GM12878 (cell line): ENCODE data around the gene MAPKAPK3. TPM values are rescaled to one million over a fixed set of nuclear protein-coding genes. Genes with fewer than 3 reads are reported as not detected.

ENCODE experiments used
- ATAC-seq: fragments of 200-7000 bp; cut with Tn5 transposase; 3 replicates; pipeline ENCODE4 v1.9.1; 2020; ENCODE audit warnings: mild to moderate bottlenecking, moderate library complexity
- BruUV-seq: library from RNA; stranded (reverse); fragments of 400-500 nt; replicated peaks from 2 replicates; lab custom pipeline; 2021; lab: Mats Ljungman, UMichigan
- CTCF ChIA-PET: fragments of 300-600 bp; sonication (Branson Sonifier 250); formaldehyde crosslinking; extraction: SDS; loops from one replicate; lab custom pipeline; 2021; ENCODE audit warnings: inconsistent platforms; lab: Yijun Ruan, JAX
- POLR2A ChIA-PET: fragments of 350-600 bp; formaldehyde crosslinking; extraction: SDS; loops from one replicate; lab custom pipeline; 2021; ENCODE audit warnings: inconsistent platforms; lab: Charles Lee
- RAD21 ChIA-PET: fragments of 300-600 bp; sonication (Branson Sonifier 250); formaldehyde crosslinking; loops from one replicate; lab custom pipeline; 2023; ENCODE audit warnings: antibody characterized with exemption; ENCODE audit not compliant: unreplicated experiment; lab: Charles Lee
- SMC1A ChIA-PET: fragments of 300-600 bp; sonication (Branson Sonifier 250); formaldehyde crosslinking; loops from one replicate; lab custom pipeline; 2023; ENCODE audit not compliant: unreplicated experiment, uncharacterized antibody; lab: Charles Lee
- DNase-seq: peaks from one replicate; pipeline ENCODE4 v3.0.0-alpha.2; 2011; ENCODE audit warnings: low read depth, low spot score
- FAIRE-seq: peaks from 3 replicates; lab custom pipeline; 2011; peaks lifted over from hg19 to GRCh38; lab: Jason Lieb, UNC
- H2AFZ ChIP-seq: 2 replicates; pipeline ENCODE4 v1.6.0; 2011; ENCODE audit warnings: low read depth, low read length, control low read depth; ENCODE audit not compliant: control insufficient read depth
- H3K27ac ChIP-seq: 2 replicates; pipeline ENCODE4 v1.5.1; 2011; ENCODE audit warnings: control low read depth; ENCODE audit not compliant: control insufficient read depth, insufficient read depth
- H3K27me3 ChIP-seq, 2 experiments: replicated peaks in 1 of 2; 2 replicates each; pipeline versions ENCODE4 v1.6.0 to v1.6.1; 2011; ENCODE audit warnings: low read length in 1 of 2; ENCODE audit not compliant: control insufficient read depth in 2 of 2, insufficient read depth in 2 of 2
- H3K36me3 ChIP-seq, 2 experiments: 2 replicates each; pipeline ENCODE4 v1.5.1; 2011; ENCODE audit warnings: low read length in 1 of 2; ENCODE audit not compliant: control insufficient read depth in 2 of 2, insufficient read depth in 2 of 2
- H3K4me1 ChIP-seq: 2 replicates; pipeline ENCODE4 v1.6.1; 2011; ENCODE audit warnings: mild to moderate bottlenecking, low read length, moderate library complexity, mixed read lengths; ENCODE audit not compliant: control insufficient read depth, insufficient read depth
- H3K4me2 ChIP-seq: 2 replicates; pipeline ENCODE4 v1.6.0; 2011; ENCODE audit warnings: control low read depth; ENCODE audit not compliant: control insufficient read depth, insufficient read depth
- H3K4me3 ChIP-seq: fragments of 200-600 bp; sonication (generic); 2 replicates; pipeline ENCODE4 v1.5.1; 2016
- H3K79me2 ChIP-seq: 2 replicates; pipeline ENCODE4 v1.6.0; 2011; ENCODE audit warnings: low read length; ENCODE audit not compliant: control insufficient read depth, insufficient read depth
- H3K9ac ChIP-seq: 2 replicates; pipeline ENCODE4 v1.8.0; 2011; ENCODE audit warnings: low read length, control low read depth, mixed read lengths; ENCODE audit not compliant: control insufficient read depth, insufficient read depth
- H3K9me3 ChIP-seq: replicated peaks from 3 replicates; pipeline ENCODE4 v1.5.1; 2011; ENCODE audit warnings: mild to moderate bottlenecking, low read length; ENCODE audit not compliant: control insufficient read depth, insufficient read depth
- H4K20me1 ChIP-seq: 2 replicates; pipeline ENCODE4 v1.6.0; 2011; ENCODE audit not compliant: control insufficient read depth, insufficient read depth
- CEBPZ ChIP-seq: fragments of 150-350 bp; IDR thresholded peaks from 2 replicates; pipeline ENCODE4 v1.6.1; 2016; ENCODE audit warnings: low read depth, low read length
- CHD4 ChIP-seq: fragments of 200-600 bp; sonication (generic); IDR thresholded peaks from 2 replicates; pipeline ENCODE4 v1.6.1; 2016; ENCODE audit warnings: mild to moderate bottlenecking
- HCFC1 ChIP-seq: fragments of 150-350 bp; IDR thresholded peaks from 2 replicates; pipeline ENCODE4 v1.6.1; 2014; ENCODE audit warnings: low read length
- IRF5 ChIP-seq: fragments of 450-650 bp; IDR thresholded peaks from 2 replicates; pipeline ENCODE4 v1.6.1; 2017; ENCODE audit warnings: borderline replicate concordance
- NR2C2 ChIP-seq: IDR thresholded peaks from 2 replicates; pipeline ENCODE4 v1.6.1; 2011; ENCODE audit warnings: borderline replicate concordance, low read depth; ENCODE audit not compliant: control insufficient read depth, insufficient read length
- RAD51 ChIP-seq: fragments of 450-650 bp; IDR thresholded peaks from 2 replicates; pipeline ENCODE4 v1.6.1; 2016; ENCODE audit warnings: moderate library complexity, mild to moderate bottlenecking, inconsistent platforms
- RELB ChIP-seq: fragments of 450-650 bp; IDR thresholded peaks from 2 replicates; pipeline ENCODE4 v1.6.1; 2017; ENCODE audit warnings: low read depth, mild to moderate bottlenecking, moderate library complexity
- USF2 ChIP-seq: IDR thresholded peaks from 2 replicates; pipeline ENCODE4 v1.6.1; 2011; ENCODE audit warnings: low read depth, low read length, improper control_type of control experiment, borderline replicate concordance
- ZBTB11 ChIP-seq: fragments of 450-650 bp; formaldehyde crosslinking; IDR thresholded peaks from 2 replicates; pipeline ENCODE4 v1.5.0; 2022; ENCODE audit warnings: mild to moderate bottlenecking, missing genetic modification characterization
- ZNF384 ChIP-seq: IDR thresholded peaks from 2 replicates; pipeline ENCODE4 v1.6.1; 2012; ENCODE audit warnings: low read depth, mild to moderate bottlenecking, low read length, improper control_type of control experiment, borderline replicate concordance
- ZNF622 ChIP-seq: fragments of 450-650 bp; IDR thresholded peaks from 2 replicates; pipeline ENCODE4 v1.6.1; 2017; ENCODE audit warnings: mild to moderate bottlenecking, inconsistent platforms
- ZZZ3 ChIP-seq: IDR thresholded peaks from 2 replicates; pipeline ENCODE4 v1.6.1; 2011; ENCODE audit warnings: low read depth; ENCODE audit not compliant: control insufficient read depth, insufficient read length
- whole genome bisulfite sequencing: methylation state at CpG from one replicate; pipeline ENCODE4 v1.1.6; 2016; ENCODE audit warnings: low lambda C conversion rate; ENCODE audit not compliant: insufficient replicate concordance, insufficient coverage; ENCODE audit errors: missing lambda C conversion rate; 5-methylcytosine and 5-hydroxymethylcytosine counted together
- in situ Hi-C: fragments of 300-500 bp; cut with MboI; formaldehyde crosslinking; loops from 9 replicates; pipeline ENCODE4 v1.14.3; 2018; ENCODE audit warnings: mixed read lengths
- intact Hi-C: fragments of 100-400 bp; cut with micrococcal nuclease; formaldehyde crosslinking; loops from one replicate; pipeline ENCODE4 v1.14.2; 2022; ENCODE audit not compliant: unreplicated experiment
- polyA plus RNA-seq, 11 experiments: library from polyadenylated mRNA; depleted of rRNA in 4 of 11; unstranded in 6 of 11; stranded (reverse) in 5 of 11; fragments of >200 nt; fragmentation: Nextera tagmentation in 4 of 11; fragmentation: Illumina TruSeq in 1 of 11; extraction: Ambion mirVana in 4 of 11; extraction: Trizol in 1 of 11; gene quantifications; 1 replicate in 1 of 11; 2 replicates in 10 of 11; pipeline versions ENCODE4 v1.2.1 to v1.2.3, GENCODE V29; 2011 to 2016; ENCODE audit warnings: inconsistent platforms in 2 of 11, missing spikeins in 2 of 11, low read depth in 1 of 11
- total RNA-seq, 4 experiments: library from RNA; depleted of rRNA in 3 of 4; stranded (reverse); fragments of >200 nt in 3 of 4; fragmentation: Illumina TruSeq in 1 of 4; extraction: Trizol in 1 of 4; gene quantifications; 2 replicates each; pipeline versions ENCODE4 v1.2.1 to v1.2.3, GENCODE V29; 2013 to 2021

The MAPKAPK3 gene
- total and polyA plus RNA-seq, 10 of the 15 experiments (the other 5 are each of a cell fraction or from before 2014, with no cell fraction given) = 7.9 to 66.0 (median 39.0) TPM

- no peak for ATAC-seq
- H3K79me2 ChIP-seq = no peaks in the 10 kb centered on the region
- no peak for TF ChIP-seq ZZZ3
- no peak for TF ChIP-seq RAD51
- TF ChIP-seq USF2 = no peak
- no peak for TF ChIP-seq CEBPZ
- TF ChIP-seq ZNF384 = no peak
- TF ChIP-seq ZNF622 = no peak
- TF ChIP-seq HCFC1 = no peak
- no peak for TF ChIP-seq CHD4
- TF ChIP-seq ZBTB11 (CRISPR knock-in tag) = no peak
- no peak for TF ChIP-seq NR2C2
- TF ChIP-seq IRF5 = no peak
- TF ChIP-seq RELB = no peak
Measured at GRCh38 chr3:50604110-50604621, 12.8 kb upstream of the MAPKAPK3 start.

More at GRCh38 chr3:50604110-50604621, 12.8 kb upstream of the MAPKAPK3 start:
- intact Hi-C loops = no loop called here
- Histone ChIP-seq H3K36me3 (no peaks in the 10 kb centered on the region), H3K9me3 (no peaks in the 10 kb centered on the region), H3K9ac (no peak overlapping the region), H3K4me3 (no peak overlapping the region), H3K4me2 (no peak overlapping the region), H2AFZ (no peak overlapping the region), H3K4me1 (peaks cover 21% of the 10 kb centered on the region), H4K20me1 (no peaks in the 10 kb centered on the region), H3K27ac (no peak overlapping the region), H3K27me3 (no peaks in the 10 kb centered on the region)
- WGBS = 36% methylated on average over 5 of the region's 5 CpGs
- DNase-seq (no peak), FAIRE-seq (no peak)
- POLR2A ChIA-PET = interaction anchor here (7.6 kb wide), 1 partner anchor 14 kb away, joined by 65 read pairs; no protein-coding TSS in a partner anchor
- RAD21 ChIA-PET = interaction anchor here (0.7 to 1.0 kb wide), 2 partner anchors 11 to 35 kb away, joined by 3 read pairs; partner anchors contain the start of gene HEMK1
- BruUV-seq = no TSS peak
- SMC1A ChIA-PET = interaction anchor here (0.9 kb wide), 1 partner anchor 13 kb away, joined by 3 read pairs; no protein-coding TSS in a partner anchor
- in situ Hi-C loops = loop anchor here (25.0 kb wide), 1 partner anchor 1083 kb away; no protein-coding TSS in a partner anchor
- CTCF ChIA-PET = interaction anchor here (1.5 to 2.1 kb wide), 3 partner anchors 9 to 33 kb away, joined by 5 to 9 read pairs (median 5); no protein-coding TSS in a partner anchor
